ENCODE results near the gene RHCG.

Gene RHCG

DNA sequence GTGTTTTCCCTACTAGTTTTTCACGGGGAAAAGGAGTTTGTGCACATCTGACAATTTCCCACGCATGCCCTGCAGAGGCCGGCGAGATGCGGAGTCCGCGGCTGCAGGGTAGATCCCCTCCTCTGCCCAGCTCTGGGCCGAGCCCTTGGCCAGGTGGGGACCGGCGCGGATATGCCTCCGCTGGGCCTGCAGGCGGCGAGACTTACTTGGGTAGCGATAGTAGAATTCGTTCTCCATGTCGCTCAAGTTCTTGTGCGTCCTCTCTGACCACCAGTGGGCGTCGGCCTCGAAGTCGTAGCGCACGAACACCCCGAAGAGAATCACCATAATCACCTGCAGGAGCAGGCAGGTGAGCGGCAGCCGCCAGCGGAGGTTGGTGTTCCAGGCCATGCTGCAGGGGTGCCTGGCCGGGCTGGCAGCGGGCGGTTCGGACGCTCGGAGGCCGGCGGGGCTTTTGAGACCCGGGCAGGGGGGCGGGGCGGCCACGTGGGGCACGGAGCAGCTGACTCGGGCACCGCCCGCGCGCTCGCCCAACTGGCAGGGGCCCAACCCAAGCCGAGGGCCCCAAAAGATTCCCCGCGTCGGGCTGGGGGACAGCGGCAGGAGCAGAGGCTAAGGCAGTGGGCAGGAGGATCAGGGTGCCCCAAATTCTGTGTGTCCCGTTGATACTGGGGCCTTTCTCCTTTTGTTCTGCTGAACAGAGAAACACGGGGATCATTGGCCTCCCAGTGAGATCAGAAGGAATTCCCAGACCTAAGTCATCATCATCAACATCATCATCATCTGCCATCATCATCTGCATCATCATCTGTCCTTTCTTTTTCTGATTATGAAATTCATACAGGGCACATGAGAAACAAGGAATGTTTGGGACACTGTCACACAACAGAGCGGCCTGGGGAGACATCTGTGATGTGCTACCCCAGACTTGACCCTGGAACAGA, at the start of gene RHCG:
Gene RHCG, minus strand, starts transcription at position 429 of the 944 bp plus-strand sequence. Its CDS starts 39 bp downstream, at position 390.
- peak; percentile 61 for DNase-seq

DNA sequence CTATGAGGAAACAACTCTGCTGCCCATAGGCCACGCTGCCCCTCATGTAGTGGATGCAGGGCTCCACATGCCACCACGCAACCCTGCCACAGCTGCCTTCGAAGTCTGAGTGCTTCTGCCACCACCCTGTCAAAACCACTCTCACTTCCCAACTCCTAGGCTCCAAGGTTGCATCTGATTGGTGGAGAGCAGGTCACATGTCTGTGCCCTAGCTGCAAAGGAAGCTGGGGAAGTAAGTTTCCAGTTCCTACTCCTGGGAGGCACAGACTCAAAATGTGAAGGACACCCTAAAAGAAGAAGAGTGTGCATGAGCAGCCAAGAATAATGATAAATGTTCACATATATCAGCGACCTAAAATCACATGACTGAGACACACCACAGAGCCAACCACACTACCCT, 47.0 kb upstream of the RHCG start:
- DNase-seq = no peak

DNA sequence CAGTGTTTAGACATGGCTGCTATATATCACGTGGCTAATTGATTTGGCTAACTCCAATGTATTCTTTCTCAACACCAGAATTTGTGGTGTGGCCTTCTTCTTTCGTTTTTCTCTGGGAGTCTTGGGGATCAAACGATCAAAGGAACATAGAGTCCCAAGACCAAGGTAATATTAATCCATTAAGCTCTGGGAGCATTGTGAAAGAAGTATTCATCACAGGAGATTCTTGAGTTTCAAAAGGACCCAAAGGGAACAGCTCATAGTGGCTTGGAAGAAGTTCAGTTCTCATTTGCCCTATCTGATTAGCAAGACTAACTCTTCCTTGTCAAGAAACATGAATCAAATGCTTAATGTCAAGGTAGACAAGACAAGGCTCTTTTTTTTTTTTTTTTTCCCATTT, 46.0 kb upstream of the RHCG start:
- no peak for DNase-seq

DNA sequence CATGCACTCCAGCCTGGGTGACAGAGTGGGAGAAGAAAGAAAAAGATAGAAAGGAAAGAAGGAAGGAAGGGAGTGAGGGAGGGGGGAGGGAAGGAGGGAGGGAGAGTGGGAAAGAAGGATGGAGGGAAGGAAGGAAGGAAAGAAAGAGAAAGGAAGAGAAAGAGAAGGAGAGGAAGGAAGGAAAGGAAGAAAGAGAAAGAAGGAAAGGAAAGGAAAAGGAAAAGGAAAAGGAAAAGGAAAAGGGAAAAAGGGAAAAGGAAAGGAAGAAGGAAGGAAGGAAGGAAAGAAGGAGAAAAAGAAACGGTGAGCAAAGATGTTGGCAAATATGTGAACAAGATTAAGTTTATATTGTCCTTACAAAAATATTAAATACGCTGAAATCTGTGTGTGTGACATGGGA, 42.6 kb upstream of the RHCG start:
- no peak for DNase-seq

DNA sequence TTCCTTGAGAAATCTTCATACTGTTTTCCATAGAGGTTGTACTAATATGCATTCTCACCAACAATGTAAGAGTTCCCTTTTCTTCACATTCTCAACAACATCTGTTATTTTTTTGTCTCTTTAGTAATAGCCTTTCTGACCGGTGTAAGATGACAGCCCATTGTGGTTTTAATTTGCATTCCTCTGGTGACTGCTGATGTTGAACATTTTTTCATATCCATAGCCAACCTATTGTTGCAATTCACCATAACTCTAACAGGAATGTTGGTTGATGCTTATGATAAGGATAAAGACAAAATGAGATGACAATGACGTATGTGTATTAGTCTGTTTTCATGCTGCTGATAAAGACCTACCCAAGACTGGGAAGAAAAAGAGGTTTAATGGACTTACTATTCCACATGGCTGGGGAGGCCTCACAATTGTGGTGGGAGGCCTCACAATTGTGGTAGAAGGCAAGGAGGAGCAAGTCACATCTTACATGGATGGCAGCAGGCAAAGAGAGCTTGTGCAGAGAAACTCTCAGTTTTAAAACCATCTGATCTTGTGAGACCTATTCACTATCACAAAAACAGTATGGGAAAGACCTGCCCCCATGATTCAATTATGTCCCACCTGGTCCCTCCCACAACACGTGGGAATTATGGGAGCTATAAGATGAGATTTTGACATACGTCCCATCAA, 37.6 kb upstream of the RHCG start:
- DNase-seq = no peak

DNA sequence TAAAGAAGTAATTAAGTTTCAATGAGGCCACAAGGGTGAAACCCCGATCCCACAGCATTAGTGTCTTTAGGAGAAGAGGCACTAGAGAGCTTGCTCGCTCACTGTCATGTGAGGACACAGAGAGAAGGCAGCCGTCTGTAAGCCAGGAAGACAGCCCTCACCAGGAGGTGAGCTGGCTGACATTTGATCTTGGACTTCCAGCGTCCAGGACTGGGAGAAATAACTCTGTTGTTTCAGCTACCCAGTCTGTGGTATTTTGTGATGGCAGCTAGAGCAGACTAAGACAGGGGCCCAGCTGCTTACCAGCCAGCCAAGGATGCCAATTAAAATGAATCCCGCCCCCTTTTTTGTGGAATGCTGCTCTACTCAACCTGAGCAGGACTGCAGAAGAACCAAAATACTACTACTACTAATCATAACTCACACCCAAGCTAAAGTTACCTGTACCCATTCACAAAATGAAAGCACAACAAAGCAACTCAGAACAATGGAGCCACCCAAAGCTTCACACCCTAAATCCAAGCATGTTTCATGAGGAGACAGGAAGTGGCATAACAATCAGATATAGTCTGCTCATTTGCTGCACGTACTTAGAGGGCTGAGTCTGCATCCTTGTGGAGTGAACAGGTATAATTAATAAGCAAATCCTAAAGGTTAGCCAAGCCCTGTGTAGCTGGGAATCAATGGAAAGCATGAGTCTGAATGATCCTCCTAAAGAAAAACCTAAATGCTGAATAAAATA, 35.6 kb upstream of the RHCG start:
- no peak for DNase-seq

DNA sequence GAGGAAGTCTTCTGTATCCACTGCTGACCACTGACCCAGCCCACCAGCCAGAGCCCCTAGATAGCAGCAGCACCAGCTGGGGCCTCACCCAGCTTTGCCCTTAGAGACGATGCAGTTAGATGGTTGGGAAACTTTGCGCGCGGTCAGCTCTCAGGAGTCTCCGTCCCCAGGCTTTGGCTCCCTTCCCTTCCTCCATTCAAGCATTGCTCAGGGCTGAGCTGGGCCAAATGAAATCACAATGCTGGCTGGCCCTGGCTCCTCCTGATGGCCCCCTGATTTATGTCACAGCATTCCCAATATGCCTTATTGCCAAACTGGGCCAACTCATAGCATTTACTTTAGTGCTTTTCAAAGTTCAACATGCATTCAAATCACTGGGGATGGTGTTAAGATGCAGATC, 34.6 kb upstream of the RHCG start:
- DNase-seq = no peak

DNA sequence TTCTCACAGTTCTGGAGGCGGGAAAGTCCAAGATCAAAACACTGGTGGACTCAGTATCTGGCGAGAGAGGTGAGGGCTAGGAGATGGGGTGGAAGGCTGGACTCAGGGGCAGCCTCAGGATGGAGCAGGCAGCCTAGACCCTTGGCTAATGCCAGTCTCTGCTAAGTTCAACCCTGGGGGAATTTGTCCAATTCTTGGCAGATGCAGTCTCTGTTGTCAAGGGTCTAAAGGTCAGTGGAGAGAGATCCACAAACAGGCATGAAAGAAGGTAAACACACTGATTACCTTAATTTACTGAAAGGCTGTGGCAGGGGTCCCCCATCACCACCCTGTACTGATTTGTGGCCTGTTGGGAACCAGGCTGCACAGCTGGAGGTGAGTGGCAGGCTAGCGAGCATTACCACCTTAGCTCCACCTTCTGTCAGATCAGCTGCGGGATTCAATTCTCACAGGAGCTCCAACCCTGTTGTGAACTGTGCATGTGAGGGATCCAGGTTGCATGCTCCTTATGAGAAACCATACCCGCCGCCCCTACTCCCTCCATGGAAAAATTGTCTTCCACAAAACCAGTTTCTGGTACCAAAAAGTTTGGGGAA, 32.5 kb upstream of the RHCG start:
- DNase-seq = no peak

DNA sequence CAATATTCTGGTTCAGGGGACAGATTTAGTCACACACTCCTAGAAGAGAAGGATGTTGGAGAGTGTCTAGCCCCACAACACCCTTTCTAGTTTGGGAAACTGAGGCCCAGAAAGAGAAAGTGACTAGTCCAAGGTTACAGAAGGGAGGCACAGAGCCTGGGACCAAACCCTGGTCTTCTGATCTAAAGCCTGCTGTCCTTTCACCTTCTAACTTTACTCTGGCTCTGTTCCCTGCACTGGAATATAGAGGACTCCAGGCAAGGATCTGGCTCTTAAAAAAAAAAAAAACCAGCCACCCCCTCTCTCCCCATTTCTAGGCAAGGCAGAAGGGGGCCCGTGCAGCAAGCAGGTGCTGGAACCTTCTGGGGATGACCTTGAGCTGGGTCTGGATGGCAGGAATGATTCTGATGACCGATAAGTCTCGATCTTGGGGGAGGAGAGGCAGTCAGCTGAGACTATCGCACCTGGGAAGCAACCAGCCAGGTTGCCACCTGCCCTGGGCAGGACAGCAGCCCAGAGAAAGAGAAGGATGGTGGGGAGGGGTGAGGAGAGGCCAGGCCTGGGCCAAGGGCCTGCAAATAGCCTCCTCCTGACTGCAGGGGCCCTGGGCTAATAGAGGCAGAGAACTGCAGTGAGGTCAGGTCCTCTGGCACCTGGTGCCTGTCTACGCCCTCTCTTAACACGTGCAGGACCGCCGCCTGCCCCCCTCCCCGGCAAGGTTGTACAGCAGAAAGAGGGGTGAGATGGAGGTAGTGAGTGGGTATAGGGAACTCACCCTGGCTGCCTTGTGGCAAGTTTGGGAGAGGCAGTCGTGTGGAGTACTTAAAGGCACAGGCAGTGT, 30.4 kb upstream of the RHCG start:
- DNase-seq = no peak

DNA sequence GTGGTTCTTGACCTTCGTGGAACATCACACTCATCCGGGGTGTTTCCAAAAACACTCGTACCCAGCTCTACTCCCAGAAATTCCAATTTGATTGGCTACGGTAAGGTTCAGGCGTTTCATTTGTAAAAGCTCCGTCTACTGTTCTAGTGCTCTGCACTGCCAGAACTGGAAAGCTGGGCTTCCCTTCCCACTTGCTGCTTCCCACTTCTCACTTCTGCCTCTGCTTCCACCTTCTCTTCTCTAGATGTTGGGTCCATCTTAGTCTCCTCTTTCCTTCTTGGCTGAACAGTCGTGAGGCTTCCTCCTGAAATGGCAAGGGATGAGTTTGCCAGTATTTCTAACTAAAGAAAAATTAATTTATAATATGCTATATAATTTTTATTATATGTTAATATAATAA, 29.8 kb upstream of the RHCG start:
- DNase-seq = no peak

DNA sequence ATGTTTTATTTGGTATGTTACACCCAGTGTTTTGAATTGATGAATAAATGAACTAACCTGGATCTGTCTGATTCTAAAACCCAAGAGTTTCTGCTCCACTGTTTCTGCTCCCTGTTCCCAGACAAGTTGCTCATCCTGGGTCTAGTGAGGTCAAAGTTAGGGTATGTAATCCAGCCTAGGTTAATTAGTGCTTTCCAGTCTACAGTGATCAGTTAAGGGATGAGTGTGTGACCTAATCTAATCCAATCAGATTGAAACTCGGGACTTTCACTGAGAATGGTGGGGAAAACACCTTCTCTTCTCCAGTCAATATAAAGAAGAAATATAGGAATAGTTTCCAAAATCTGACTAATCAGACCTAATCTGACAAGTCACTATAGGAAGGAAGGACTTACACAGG, 27.8 kb upstream of the RHCG start:
- DNase-seq = no peak

DNA sequence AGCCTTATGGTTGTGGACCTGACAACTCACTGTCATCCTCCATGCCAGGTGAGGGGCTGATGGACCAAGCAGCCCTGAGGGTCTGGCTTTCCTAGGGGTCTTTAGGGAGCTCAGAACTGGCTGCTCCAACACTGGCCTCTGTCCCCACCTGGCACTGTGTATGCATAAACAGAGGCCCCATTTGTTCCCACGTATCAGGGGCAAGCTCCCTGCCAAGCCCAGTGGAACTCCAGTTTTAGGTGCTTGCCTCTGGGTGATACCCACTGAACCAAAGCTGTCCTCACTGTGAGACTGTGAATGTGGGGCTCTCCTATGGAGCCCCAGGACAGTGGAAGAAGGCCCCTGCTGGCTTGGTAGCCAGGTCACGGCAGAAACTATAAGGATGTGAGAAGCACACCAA, 26.7 kb upstream of the RHCG start:
- DNase-seq = no peak

DNA sequence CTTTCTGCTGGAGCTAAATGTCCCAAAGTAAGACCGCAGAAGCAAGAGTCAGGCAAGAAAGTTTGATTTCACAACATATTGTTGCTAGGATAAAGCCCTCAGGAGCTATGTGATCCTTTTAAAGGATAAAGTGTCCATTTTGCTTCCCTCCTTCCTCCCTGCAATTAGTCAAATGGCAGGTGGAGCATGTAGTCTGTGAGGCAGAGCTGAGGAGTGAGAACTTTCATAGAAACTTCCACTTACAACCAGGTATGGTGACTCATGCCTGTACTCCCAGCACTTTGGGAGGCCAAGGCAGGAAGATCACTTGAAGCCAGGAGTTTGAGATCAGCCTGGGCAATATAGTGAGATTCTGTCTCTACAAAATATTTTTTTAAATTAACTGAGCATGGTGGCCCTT, 25.2 kb upstream of the RHCG start:
- no peak for DNase-seq

DNA sequence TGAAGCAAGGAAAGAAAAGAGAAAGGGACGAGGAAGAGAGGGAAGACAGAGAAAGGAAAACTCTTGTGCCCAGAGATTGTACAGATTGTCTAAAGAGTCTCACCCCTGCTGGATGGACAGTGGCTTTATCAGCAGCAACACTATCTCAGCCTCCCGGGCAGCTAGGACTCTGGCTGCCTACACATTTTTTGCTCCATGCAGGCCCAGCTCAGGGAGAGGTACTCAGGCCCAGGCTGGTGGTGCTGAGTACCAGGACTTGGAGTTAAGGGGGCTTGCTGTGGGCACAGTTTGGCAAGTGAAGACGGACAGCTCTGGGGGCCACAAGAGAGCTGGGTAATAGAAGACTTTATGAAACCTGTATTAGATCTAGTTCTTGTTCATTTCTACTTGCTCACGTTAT, 19.1 kb upstream of the RHCG start:
- DNase-seq = no peak

DNA sequence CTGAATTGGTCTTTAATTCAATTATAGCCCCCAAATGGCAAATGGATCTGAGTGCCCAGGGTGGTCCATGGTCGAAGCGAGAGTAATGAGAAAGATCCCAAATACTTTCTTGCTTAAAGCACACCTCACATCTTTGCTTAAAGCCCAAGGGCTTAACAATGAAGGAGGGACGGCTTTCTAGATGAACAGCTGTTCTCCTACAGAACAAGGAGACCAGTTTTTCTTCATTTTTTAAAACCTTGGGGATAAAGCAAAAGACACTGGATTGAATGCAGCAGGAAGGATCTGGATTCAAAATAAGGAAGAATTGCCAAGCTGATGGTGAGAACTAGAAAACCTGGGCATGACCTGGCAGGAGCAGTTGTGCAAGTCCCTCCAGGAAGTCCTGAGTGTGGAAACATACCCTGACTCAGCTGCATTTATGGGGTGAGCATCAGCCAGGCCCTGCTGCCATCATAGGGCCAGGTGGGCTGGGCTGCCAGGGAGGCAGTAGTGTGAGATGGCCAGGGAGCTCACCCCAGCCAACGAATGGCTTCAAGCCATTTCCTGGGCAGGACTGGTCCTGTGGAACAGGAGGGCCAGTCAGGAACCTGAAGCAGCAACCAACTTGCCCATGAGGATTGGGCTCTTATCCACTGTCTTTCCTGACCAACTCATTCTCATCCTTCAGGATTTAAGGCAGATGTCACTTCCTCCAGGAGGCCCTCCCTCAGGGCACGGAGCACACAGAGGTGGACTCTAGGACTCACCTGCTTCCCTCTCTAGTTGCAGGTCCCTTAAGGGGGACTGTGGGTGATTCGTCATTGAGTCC, 18.4 kb upstream of the RHCG start:
- no peak for DNase-seq

DNA sequence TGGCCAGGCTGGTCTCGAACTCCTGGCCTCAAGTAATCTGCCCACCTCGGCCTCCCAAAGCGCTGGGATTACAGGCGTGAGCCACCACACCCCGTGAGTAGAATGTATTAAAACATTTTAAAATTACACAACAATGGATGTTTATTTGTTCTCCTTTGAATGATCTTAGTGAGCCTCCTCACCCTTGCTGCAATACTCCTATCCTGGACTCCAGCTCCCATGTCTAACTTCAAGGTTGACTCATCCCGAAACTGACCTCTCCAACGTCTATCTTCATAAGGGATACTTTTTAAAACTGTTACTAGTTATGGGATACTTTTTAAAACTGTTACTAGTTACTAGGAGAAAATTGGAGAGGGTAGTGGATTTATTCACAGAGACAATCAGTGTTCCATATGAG, 17.8 kb upstream of the RHCG start:
- no peak for DNase-seq

DNA sequence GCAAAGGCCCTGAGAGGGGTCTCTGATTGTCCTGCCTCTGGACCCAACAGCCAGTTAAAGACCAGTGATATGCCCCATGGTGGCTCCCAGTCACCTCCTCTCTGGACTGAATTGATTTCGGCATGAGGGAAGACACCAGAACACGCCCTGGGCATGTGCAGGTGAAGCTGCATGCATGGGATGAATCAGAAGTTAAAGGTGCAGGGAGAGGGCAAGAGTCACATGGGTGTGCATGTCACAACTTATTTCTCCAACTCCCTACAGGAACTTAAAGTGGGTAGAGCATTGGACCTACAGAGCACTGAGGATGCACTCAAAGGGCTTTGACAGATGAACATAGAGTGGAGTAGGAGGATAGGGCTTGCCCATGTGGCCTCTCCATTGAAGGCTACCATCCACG, 16.9 kb upstream of the RHCG start:
- no peak for DNase-seq

DNA sequence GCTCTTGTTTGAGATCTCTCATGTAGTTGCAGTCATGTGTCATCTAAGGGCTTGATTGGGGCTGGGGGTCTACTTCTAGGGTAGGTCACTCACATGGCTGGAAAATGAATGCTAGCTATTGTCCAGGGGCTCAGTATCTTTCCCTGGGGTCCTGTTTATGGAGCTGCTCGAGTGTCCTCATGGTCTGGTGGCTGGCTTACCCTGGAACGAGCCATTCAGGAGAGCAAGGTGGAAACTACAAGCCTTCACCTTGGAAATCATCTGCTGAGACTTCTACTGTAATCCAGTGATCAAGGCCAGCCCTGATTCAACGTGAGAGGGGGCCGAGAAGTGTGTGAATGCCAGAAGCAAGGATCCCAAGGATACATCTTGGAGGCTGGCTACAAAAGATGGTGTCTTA, 16.2 kb upstream of the RHCG start:
- no peak for DNase-seq

DNA sequence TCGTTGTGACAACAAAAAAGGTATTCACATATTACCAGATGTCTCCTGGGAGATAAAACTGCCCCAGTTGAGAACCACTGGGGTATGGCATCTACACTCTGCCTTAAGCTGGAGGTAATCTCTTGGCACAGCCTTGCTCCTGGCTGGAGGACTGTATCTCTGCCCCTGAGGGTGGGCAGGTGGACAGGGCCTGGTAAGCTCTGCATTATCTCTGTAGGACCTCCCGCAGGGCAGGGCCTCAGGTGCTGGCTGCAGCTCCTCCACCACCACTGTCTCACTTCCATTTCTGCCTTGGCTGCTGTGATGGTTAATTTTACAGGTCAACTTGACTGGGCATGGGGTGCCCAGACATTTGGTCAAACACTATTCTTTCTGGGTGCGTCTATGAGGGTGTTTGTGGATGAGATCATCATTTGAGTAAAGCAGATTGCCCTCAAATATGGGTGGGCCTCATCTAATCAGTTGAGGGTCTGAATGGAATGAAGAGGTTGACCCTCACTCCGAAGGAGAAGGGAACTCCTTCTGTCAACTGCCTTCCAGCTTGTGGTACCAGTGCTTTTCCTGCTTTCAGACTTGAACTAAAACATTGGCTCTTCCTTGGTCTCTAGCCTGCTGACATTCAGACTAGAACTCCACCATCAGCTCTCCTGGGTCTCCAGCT, 9.8 kb upstream of the RHCG start:
- no peak for DNase-seq

DNA sequence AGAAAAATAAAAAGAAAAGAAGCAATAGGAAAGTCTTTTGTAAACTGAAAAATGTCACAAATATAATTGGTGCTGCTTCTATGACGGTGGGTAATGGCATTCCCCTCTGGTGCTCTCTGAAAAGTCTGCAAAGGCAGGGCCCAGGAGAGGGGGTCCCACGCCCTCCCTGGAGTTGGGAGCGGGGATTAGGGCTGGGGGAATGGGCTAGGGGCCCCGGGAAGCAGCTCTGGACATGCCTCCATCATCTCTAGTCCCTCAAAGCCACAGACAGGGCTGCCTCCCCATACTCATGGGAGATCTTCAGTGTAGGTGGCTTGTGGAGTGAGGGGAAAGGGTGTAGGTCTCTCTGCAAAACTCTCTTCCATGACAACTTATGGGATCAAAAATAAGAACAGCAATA, 7.8 kb upstream of the RHCG start:
- DNase-seq = no peak

All from NCI-H2227 treated with DMSO at 0.1 percent for 48 hours (cell line).